ENCODE results near the gene TRIM50.
"Not testable (repeated sequence)": the region's sequence is repeated elsewhere in the genome, so short reads cannot be mapped to it uniquely, and the experiment has no call there.

Gene TRIM50

DNA sequence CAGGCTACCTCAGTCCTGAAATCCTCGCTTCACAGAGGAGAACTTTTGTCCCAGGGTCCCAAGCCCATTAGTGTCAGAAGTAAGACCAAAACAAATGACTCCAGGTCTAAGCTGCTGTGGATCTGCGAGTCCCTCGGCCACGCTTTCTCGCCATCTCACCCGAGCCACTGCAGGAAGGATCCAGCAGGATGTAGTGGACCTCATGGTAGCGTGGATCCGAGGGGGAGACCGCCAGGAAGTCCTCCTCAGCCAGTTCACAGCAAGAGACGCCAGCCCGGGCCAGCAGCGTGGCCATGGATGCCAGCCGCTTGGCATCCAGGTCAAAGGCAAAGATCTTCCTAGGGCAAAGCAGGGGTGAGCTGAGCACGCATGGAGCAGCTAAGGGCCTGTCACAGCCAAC, 23.8 kb downstream of the TRIM50 start:
- TF ChIP-seq, protein P1, sequence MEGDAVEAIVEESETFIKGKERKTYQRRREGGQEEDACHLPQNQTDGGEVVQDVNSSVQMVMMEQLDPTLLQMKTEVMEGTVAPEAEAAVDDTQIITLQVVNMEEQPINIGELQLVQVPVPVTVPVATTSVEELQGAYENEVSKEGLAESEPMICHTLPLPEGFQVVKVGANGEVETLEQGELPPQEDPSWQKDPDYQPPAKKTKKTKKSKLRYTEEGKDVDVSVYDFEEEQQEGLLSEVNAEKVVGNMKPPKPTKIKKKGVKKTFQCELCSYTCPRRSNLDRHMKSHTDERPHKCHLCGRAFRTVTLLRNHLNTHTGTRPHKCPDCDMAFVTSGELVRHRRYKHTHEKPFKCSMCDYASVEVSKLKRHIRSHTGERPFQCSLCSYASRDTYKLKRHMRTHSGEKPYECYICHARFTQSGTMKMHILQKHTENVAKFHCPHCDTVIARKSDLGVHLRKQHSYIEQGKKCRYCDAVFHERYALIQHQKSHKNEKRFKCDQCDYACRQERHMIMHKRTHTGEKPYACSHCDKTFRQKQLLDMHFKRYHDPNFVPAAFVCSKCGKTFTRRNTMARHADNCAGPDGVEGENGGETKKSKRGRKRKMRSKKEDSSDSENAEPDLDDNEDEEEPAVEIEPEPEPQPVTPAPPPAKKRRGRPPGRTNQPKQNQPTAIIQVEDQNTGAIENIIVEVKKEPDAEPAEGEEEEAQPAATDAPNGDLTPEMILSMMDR (conservative IDR thresholded peaks at IDR 0.05; ENCODE audit: control insufficient read depth, insufficient read depth, low read depth, low read length) = no peak
- DNase-seq (ENCODE audit: low read depth) = no peak
- no peak overlapping the region for H3K4me3 ChIP-seq (ENCODE audit: control insufficient read depth, low read depth, low read length)

DNA sequence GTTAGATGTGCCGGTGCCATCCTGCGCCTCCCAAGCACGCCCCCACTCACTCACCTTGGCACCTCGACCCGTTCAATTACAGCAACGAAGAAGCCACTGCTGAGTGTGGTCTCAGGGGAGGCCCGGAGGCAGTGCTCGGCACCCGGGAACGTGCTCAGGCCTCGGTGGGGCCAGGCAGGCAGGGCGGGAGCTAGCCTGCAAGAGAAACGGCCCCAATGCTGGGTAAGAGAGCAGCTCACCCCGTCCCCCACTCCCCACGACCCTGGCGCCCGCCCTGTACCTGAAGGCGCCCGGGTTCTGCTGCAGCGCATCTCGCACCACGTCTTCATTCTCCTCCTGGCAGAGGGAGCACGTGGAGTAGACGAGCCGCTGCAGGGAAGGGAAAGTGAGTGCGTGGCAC, 24.3 kb downstream of the TRIM50 start:
- no peak overlapping the region for H3K4me3 ChIP-seq (ENCODE audit: control insufficient read depth, low read depth, low read length)
- TF ChIP-seq, protein P1 (conservative IDR thresholded peaks at IDR 0.05; ENCODE audit: control insufficient read depth, insufficient read depth, low read depth, low read length) = no peak
- no peak for DNase-seq (ENCODE audit: low read depth)

DNA sequence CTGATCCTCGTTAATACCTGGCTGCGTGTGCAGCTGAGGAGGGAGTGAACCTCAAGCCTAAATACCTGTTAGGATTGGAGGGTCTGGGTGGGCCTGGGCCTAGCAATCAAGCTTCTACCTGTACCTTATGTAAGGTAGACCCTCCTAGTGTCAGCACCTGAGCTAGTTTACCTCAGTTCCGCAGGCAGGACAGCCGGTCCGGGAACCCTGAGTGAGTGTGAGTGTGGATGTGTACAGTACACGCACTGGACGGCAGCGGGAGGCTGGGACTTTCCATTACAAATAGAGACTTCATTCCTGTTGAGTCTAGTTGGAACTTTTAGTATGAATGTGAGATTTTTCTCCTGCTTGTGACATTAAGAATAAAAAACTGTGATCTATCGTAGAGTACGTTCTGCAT, 25.0 kb downstream of the TRIM50 start:
- H3K4me3 ChIP-seq (ENCODE audit: control insufficient read depth, low read depth, low read length); DNase-seq (ENCODE audit: low read depth): not testable (repeated sequence)

DNA sequence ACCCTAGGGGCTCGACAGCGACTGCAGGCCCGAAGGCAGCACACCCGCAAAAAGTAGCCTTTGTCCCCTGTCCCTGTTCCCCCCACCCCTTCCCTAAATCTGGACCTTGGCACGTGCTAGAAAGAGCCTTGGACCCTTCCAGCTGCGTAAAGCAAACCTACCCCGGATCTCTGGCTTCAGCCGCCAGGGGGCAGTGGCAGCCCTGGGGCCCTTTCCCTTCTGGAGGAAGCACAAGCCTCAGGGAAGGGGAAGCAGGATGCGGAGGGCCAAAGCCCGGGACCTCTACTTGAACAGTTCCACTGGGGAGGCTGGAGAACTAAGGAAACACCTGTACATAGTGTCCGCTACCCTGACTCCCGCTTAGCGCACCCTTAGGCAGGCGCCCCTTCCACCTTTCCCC, 26.8 kb downstream of the TRIM50 start:
- not testable (repeated sequence) for H3K4me3 ChIP-seq (ENCODE audit: control insufficient read depth, low read depth, low read length); DNase-seq (ENCODE audit: low read depth)

DNA sequence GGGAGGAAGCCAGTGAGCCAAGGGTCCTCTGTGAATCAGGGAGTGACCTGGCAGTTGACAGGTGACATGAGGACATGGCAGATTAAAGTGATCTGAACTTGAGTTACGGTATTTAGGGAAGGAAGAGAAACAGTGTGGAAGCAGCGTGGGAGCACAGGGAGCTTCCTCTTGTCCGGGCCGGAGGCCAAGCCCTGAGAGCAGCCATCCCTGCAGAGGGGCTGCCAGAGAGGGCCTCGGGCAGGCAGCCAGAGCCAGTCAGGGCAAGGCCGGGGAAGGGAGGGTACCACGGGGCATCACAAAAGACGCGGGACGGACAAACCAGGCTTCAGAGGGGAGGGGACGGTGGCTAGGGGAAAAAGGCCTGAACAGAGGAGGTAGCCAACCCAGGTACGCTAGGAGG, 28.1 kb downstream of the TRIM50 start:
- H3K4me3 ChIP-seq (ENCODE audit: control insufficient read depth, low read depth, low read length); DNase-seq (ENCODE audit: low read depth): not testable (repeated sequence)

DNA sequence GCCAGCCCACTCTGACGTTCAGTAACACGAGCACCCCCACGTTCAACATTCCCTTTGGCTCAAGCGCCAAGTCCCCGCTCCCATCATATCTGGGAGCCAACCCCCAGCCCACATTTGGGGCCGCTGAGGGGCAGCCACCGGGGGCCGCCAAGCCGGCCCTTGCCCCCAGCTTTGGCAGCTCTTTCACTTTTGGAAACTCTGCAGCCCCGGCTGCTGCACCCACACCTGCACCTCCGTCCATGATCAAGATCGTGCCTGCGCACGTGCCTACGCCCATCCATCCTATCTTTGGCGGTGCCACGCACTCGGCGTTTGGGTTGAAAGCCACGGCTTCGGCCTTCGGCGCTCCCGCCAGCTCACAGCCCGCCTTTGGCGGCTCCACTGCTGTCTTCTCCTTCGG, 30.2 kb downstream of the TRIM50 start:
- DNase-seq (ENCODE audit: low read depth); H3K4me3 ChIP-seq (ENCODE audit: control insufficient read depth, low read depth, low read length): not testable (repeated sequence)

DNA sequence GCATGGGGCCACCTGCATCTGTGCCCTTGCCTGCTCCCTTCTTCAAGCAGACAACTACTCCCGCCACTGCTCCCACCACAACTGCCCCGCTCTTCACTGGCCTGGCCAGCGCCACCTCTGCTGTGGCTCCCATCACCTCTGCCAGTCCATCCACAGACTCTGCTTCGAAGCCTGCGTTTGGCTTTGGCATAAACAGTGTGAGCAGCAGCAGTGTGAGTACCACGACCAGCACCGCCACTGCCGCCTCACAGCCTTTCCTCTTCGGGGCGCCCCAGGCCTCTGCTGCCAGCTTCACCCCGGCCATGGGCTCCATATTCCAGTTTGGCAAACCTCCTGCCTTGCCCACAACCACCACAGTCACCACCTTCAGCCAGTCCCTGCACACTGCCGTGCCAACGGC, 30.6 kb downstream of the TRIM50 start:
- not testable (repeated sequence) for H3K4me3 ChIP-seq (ENCODE audit: control insufficient read depth, low read depth, low read length); DNase-seq (ENCODE audit: low read depth)

DNA sequence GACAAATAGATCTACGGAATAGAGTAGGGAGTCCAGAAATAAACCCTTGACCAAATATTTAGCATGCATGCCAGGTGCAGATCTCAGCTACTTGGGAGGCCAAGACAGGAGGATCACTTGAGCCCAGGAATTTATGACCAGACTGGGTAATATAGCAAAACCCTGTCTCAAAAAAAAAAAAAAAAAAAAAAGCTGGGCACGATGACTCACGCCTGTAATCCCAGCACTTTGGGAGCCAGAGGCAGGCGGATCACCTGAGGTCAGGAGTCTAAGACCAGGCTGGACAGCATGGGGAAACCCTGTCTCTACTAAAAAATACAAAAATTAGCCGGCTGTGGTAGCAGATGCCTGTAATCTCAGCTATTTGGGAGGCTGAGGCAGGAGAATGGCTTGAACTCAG, 50.7 kb downstream of the TRIM50 start:
- DNase-seq (ENCODE audit: low read depth); H3K4me3 ChIP-seq (ENCODE audit: control insufficient read depth, low read depth, low read length): not testable (repeated sequence)

DNA sequence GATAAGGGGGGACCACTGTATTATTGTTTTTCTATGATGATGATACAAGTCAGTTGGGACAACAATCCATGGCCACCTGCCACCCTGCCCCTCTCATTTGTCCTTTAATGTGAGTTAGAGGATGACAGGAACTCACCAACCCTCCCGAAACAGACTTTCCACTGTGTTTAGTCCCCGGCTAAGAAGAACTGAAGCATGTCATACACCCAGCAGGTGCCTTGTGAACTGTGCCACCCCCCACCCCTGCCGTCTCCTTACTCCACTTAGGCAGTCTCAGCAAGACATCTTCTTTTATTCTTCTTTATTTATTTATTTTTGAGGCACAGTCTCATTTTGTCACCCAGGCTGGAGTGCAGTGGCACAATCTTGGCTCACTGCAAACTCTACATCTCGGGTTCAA, 60.1 kb downstream of the TRIM50 start:
- DNase-seq (ENCODE audit: low read depth); H3K4me3 ChIP-seq (ENCODE audit: control insufficient read depth, low read depth, low read length): not testable (repeated sequence)

DNA sequence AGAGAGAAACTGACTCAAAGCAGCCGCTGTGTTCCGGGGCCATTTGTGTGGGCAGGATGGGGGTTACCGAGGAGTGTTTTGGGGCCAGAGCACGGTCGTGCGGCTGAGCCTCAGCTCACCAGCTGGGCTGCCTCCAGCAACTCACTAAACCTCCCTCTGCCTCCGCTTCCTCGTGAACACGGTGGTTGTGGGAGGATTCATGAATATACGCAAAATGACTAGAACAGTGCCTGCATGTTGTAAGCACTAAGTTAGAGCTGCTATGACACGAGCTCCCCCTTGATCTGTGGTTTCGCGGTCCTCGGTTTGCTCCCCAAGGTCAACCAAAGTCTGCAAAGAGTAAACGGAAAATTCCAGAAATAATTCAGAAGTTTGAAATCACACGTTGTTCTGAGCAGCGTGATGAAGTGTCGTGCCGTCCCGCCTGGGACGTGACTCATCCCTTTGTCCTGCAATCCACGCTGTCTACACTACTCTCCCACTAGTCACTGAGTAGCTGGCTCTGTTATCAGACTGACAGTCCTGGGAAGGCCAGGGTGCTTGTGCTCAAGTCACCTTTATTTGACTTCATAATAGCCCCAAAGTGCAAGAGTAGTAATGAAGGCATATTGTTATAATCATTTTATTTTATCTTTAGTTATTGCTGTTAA, 61.0 kb downstream of the TRIM50 start:
- not testable (repeated sequence) for DNase-seq (ENCODE audit: low read depth); H3K4me3 ChIP-seq (ENCODE audit: control insufficient read depth, low read depth, low read length)
